A673 (cell line): Measurements from ENCODE around the gene SDF2L1. TPM values are rescaled to one million over a fixed set of nuclear protein-coding genes. Genes with fewer than 3 reads are reported as not detected.

ENCODE experiments used
- BruUV-seq: library from RNA; stranded (reverse); fragments of 400-500 nt; replicated peaks from 2 replicates; lab custom pipeline; 2021; lab: Mats Ljungman, UMichigan
- CTCF ChIA-PET: fragments of 300-600 bp; sonication (Branson Sonifier 250); formaldehyde crosslinking; loops from one replicate; lab custom pipeline; 2022; ENCODE audit warnings: antibody characterized with exemption; lab: Charles Lee
- POLR2A ChIA-PET: fragments of 300-600 bp; sonication (Branson Sonifier 250); formaldehyde crosslinking; loops from one replicate; lab custom pipeline; 2022; ENCODE audit warnings: antibody characterized with exemption; ENCODE audit not compliant: low non-redundant PET; lab: Charles Lee
- DNase-seq: peaks from one replicate; pipeline ENCODE4 v3.0.0-alpha.2; 2015; ENCODE audit warnings: low spot score
- H3K27ac ChIP-seq: fragments of 200-600 bp; sonication (generic); 2 replicates; pipeline ENCODE4 v1.5.1; 2016; ENCODE audit warnings: mixed run types, low read depth, mild to moderate bottlenecking, mixed read lengths, antibody characterized with exemption, low read length; ENCODE audit not compliant: poor library complexity, severe bottlenecking
- H3K27me3 ChIP-seq: fragments of 200-600 bp; sonication (generic); replicated peaks from 2 replicates; pipeline ENCODE4 v1.6.1; 2017; ENCODE audit warnings: mixed run types, low read depth, mild to moderate bottlenecking, mixed read lengths, antibody characterized with exemption, low read length; ENCODE audit not compliant: insufficient read depth, poor library complexity
- H3K36me3 ChIP-seq: fragments of 200-600 bp; sonication (generic); 2 replicates; pipeline ENCODE4 v1.6.1; 2016; ENCODE audit warnings: mixed run types, mild to moderate bottlenecking, mixed read lengths, antibody characterized with exemption, low read length; ENCODE audit not compliant: insufficient read depth, poor library complexity, severe bottlenecking
- H3K4me1 ChIP-seq: fragments of 200-600 bp; sonication (generic); 2 replicates; pipeline ENCODE4 v1.6.1; 2017; ENCODE audit warnings: mixed run types, mild to moderate bottlenecking, mixed read lengths, antibody characterized with exemption, low read length; ENCODE audit not compliant: insufficient read depth, poor library complexity, severe bottlenecking
- H3K4me3 ChIP-seq: fragments of 200-600 bp; sonication (generic); 2 replicates; pipeline ENCODE4 v1.5.1; 2016; ENCODE audit warnings: low read depth, mixed run types, mild to moderate bottlenecking, mixed read lengths, low read length; ENCODE audit not compliant: poor library complexity, severe bottlenecking
- H3K9me3 ChIP-seq: fragments of 200-600 bp; sonication (generic); 2 replicates; pipeline ENCODE4 v1.6.1; 2016; ENCODE audit warnings: mixed run types, low read depth, mild to moderate bottlenecking, mixed read lengths, antibody characterized with exemption, low read length; ENCODE audit not compliant: poor library complexity, severe bottlenecking
- EZH2 ChIP-seq: fragments of 200-600 bp; sonication (generic); IDR thresholded peaks from 2 replicates; pipeline ENCODE4 v1.6.1; 2017; ENCODE audit warnings: borderline replicate concordance, low read depth, mild to moderate bottlenecking, mixed read lengths, antibody characterized with exemption, low read length; ENCODE audit not compliant: poor library complexity, severe bottlenecking
- intact Hi-C: fragments of 100-400 bp; cut with micrococcal nuclease; formaldehyde crosslinking; loops from one replicate; pipeline ENCODE4 v1.10.0; 2022; ENCODE audit not compliant: unreplicated experiment
- total RNA-seq: library from RNA; stranded (reverse); gene quantifications from 2 replicates; pipeline ENCODE4 v1.2.3, GENCODE V29; 2021
- TF ChIP-seq, protein P1 (sequence below): fragments of 300-800, 200-600 bp; sonication (generic); conservative IDR thresholded peaks from 2 replicates; pipeline ENCODE4 v1.5.1; 2017; ENCODE audit warnings: low read depth, mild to moderate bottlenecking, antibody characterized with exemption, low read length, moderate library complexity, mixed read lengths

Gene SDF2L1
- total RNA-seq, 1 experiment from 2014 or later: 50.1 TPM

DNA sequence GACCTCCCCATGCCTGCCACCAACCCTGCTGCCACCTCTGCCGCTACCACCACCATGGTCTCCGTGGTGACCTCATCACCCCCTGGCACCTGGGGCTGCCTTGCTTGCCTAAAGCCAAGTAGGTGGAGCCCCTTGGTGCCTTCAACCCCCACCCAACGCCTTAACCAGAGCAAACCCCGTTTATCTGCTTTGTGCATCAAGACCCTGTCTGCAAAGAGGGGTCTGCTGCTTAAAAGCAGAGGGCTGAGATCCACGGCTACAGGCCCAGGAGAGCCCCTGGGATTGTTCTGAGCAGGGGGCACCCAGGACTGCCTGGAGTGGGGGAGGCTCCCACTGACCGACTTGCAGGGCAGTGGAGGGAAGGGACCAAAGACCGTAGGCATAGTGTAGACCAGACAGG is 18.8 kb downstream of the SDF2L1 start:
- H3K27me3 ChIP-seq: no peaks in the 10 kb centered on the region
- CTCF ChIA-PET: no interaction called here
- no TSS peak for BruUV-seq
- no peak for TF ChIP-seq EZH2
- TF ChIP-seq, protein P1, sequence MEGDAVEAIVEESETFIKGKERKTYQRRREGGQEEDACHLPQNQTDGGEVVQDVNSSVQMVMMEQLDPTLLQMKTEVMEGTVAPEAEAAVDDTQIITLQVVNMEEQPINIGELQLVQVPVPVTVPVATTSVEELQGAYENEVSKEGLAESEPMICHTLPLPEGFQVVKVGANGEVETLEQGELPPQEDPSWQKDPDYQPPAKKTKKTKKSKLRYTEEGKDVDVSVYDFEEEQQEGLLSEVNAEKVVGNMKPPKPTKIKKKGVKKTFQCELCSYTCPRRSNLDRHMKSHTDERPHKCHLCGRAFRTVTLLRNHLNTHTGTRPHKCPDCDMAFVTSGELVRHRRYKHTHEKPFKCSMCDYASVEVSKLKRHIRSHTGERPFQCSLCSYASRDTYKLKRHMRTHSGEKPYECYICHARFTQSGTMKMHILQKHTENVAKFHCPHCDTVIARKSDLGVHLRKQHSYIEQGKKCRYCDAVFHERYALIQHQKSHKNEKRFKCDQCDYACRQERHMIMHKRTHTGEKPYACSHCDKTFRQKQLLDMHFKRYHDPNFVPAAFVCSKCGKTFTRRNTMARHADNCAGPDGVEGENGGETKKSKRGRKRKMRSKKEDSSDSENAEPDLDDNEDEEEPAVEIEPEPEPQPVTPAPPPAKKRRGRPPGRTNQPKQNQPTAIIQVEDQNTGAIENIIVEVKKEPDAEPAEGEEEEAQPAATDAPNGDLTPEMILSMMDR: no peak
- no peak overlapping the region for H3K27ac ChIP-seq
- H3K9me3 ChIP-seq: no peaks in the 10 kb centered on the region
- POLR2A ChIA-PET: no interaction called here
- no peaks in the 10 kb centered on the region for H3K36me3 ChIP-seq
- H3K4me3 ChIP-seq: no peak overlapping the region
- DNase-seq: no peak
- no peaks in the 10 kb centered on the region for H3K4me1 ChIP-seq
- intact Hi-C loops: no loop called here

DNA sequence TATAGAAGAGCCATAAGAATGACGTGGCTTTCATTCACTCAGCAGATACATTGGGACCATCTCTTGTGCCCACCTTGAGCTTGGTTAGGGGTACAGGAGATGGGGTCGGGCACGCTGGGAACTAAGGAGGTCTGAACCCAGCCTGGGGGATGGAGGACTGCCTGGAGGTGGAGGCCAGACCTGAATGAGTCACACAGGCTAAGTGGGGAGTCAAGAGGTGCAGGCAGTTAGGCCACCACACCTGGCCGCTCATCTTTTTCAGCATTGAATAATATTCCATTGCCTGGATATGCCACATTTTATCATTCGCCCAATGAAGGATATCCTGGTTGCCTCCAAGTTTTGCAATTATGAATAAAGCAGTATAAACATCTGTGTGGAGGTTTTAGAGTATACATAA is 19.9 kb downstream of the SDF2L1 start:
- H3K36me3 ChIP-seq: no peaks in the 10 kb centered on the region
- intact Hi-C loops: no loop called here
- no peak overlapping the region for H3K4me3 ChIP-seq
- peaks cover 1% of the 10 kb centered on the region for H3K4me1 ChIP-seq
- no peak overlapping the region for H3K27ac ChIP-seq
- TF ChIP-seq, protein P1: no peak
- TF ChIP-seq EZH2: no peak
- BruUV-seq: no TSS peak
- ChIA-PET CTCF (no interaction called here), POLR2A (no interaction called here)
- DNase-seq: no peak
- no peaks in the 10 kb centered on the region for H3K9me3 ChIP-seq
- H3K27me3 ChIP-seq: no peaks in the 10 kb centered on the region

DNA sequence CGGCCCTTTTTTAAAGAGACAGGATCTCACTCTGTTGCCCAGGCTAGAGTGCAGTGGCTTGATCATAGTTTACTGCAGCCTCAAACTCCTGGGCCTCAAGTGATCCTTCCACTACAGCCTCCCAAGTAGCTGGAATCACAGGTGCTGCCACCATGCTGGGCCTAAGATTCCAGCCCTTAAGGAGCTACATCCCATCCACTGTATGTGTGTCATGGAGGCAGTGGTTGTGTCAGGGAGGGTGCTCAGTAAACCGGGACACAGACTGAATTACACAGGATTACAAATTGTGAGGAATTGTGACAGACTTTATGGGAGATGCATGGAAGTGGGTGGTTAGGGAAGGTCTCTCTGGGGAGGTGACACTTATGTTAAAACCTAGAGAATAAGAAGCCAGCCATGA is 21.6 kb downstream of the SDF2L1 start:
- Histone ChIP-seq H3K36me3 (no peaks in the 10 kb centered on the region), H3K27me3 (no peaks in the 10 kb centered on the region), H3K27ac (no peak overlapping the region), H3K4me3 (no peak overlapping the region), H3K9me3 (no peaks in the 10 kb centered on the region), H3K4me1 (peaks cover 4% of the 10 kb centered on the region)
- TF ChIP-seq, protein P1: no peak
- TF ChIP-seq EZH2: no peak
- ChIA-PET CTCF (no interaction called here), POLR2A (no interaction called here)
- no peak for DNase-seq
- intact Hi-C loops: no loop called here
- no TSS peak for BruUV-seq
